HG03460 (cell line): ENCODE data around the gene ARHGAP26.

Experiments
- ATAC-seq: cut with Tn5 transposase; IDR thresholded peaks from one replicate; pipeline ENCODE4 v1.9.1; 2021; ENCODE audit not compliant: unreplicated experiment

The ARHGAP26 gene

DNA sequence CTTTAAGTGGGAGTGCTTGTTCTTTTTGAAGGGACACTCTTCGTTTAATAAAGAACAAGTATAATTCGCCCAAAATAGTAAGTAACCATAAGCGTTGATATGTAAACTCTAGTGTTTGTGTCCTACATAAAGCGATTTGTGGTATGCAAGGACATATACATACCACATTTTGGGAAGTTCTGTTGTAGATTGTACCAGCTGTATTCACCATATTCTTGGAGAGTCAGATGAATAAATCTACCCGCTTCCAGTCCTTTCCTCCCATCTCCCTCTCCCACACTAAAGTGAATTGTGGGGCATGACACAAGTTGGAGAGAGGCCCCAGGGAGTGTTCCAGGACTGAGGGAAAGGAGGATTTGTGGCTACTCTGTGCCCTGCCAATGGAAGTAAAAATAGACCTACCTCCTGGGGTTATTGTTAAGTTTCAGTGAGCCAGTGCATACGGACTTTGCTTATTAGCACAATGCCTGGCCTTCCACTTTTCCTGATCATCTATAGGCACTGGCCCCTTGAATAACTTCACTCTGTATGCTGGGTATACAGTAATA lies 40.6 kb downstream of the ARHGAP26 start:
- ATAC-seq: no peak

DNA sequence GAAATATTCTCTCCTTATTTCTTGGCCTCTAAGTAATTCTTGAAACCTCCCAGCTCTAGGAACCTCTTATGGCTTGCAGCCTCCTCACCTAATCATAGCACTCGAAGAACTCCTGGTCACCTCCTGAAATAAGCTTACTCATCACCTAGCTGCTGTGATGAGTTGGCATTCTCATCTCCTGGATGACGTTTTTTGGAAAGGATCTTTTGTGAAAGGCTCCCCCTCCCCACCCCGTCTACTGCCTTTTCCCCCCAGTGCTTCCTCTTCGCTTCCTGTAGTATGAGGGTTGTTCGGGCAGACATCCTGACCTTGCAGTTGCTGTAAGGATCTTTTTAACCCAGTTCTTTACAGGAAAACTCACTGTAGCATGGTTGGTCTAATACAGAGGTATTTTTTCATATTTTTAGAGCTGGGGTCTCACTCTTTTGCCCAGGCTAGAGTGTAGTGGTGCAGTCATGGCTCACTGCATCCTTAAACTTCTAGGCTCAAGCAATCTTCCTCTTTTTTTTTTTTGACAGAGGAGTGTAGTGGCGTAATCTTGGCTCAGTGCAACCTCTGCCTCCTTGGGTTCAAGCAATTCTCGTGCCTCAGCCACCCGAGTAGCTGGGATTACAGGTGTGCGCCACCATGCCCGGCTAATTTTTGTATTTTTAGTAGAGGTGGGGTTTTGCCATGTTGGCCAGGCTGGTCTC lies 41.8 kb downstream of the ARHGAP26 start:
- no peak for ATAC-seq

DNA sequence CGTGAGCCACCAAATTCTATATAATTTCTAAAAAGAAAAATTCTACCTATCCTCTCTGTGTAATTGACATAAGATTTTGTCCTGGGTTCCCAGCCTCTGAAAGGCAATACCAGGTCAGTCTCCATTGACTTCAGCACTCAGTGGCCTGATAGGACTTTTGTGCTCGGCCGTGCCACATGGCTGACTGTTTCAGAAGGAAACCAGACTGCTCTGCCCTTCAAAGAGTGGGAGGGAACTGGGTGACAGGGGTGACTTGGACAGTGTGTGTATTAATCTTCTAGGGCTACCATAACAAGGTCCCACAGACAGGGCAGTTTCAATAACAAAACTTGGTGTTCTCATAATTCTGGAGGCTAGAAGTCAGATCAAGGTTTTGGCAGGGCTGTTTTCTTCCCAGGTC lies 43.0 kb downstream of the ARHGAP26 start:
- no peak for ATAC-seq

- ATAC-seq: no peak
Observed at GRCh38 chr5:142814122-142814521, 43.9 kb downstream of the ARHGAP26 start.

DNA sequence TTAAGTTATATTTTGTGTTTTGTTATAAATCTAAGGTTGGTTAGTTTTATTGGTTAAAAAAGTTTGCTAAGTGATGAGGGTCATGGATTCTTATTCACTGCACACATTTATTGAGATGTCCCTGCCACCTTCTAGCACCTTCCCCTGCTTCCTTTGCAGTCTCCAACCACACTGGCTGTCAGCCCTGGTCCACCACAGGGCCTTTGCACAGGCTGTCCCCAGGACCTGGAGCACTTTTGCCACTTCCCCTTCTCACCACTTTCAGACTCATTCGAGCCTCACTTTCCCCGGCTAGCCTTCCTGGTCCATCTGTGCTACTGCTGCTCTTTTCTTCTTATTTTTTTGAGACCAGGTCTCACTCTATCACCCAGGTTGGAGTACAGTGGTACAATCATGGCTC lies 45.3 kb downstream of the ARHGAP26 start:
- ATAC-seq: no peak

GRCh38 chr5:142816531-142817430 lies 46.6 kb downstream of the ARHGAP26 start:
- no peak for ATAC-seq

DNA sequence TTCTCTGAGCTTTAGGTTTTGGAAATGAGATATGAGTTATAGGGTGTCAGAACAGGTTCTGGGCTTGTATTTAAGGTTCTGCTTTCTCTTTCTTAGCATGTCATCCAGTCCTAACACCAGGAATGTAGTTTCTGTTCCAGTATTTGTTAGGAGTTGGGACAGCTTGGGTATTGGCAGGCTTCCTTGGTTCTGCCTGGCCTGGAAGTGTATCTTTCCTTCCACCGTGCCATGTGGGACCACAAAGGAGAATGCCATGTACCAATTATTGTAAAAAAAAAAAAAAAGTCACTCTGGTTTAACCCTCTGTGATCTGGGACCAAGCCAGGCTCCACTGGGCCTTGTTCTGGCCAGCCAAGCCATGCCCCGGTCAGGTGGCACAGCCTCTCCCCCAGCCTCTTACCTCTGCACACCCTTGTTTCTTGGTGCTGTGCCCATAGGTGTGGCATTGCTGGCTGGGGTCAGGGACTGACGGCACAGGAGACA lies 47.8 kb downstream of the ARHGAP26 start:
- ATAC-seq: no peak

DNA sequence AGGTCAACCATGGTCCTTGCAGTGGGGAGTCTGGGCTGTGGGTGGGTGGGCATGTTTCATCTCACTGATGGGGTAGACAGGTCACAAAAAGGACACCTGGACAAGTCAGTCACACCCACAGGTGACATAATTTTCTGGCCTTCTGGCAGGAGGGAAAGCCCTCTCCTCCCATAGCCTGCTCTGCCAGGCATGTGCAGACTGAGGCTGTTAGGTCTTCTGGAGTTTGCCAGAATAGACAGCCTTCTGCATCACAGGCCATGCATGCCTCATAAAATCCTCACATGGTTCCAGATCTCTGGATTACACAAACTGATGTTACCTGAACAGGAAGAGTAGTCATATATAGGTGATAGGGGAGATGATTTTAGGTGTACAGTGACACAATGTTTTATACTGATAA lies 49.1 kb downstream of the ARHGAP26 start:
- no peak for ATAC-seq

DNA sequence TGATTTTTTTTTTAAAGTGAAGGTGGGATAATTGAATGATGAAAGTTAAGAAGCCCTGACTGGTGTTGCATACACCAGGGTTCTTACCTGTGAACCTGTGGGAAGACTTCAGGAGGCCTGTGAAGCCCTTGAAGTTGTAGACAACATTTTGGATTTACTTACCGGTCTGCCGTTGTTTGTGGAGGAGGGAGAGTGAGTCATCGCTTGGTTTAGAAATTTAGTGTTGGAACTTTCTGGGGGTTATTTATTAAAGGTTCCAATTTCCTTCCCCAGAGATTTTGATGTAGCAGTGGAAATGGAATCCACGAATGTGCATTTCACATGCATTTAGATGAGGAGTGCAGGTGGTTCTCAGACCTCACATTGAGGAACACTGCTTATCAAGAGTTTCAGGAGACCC lies 49.6 kb downstream of the ARHGAP26 start:
- ATAC-seq: no peak

DNA sequence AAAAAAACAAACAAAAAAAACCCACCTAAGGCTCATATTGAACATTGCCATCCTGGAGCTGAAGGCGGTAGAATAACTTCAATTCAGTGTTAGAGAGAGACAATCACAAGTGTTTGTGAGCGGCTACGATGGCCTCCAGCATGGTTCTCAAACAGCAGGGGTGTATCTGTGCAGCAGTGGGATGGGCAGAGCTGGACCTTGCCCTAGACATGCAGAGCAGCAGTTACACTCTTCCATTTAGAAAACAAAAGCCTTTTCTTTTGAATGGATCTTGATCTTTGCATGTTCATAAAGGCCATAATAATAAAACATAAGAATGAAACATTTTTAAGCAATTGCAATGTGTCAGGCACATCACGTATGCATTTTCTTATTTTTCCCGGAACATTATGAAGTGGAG lies 50.3 kb downstream of the ARHGAP26 start:
- no peak for ATAC-seq

DNA sequence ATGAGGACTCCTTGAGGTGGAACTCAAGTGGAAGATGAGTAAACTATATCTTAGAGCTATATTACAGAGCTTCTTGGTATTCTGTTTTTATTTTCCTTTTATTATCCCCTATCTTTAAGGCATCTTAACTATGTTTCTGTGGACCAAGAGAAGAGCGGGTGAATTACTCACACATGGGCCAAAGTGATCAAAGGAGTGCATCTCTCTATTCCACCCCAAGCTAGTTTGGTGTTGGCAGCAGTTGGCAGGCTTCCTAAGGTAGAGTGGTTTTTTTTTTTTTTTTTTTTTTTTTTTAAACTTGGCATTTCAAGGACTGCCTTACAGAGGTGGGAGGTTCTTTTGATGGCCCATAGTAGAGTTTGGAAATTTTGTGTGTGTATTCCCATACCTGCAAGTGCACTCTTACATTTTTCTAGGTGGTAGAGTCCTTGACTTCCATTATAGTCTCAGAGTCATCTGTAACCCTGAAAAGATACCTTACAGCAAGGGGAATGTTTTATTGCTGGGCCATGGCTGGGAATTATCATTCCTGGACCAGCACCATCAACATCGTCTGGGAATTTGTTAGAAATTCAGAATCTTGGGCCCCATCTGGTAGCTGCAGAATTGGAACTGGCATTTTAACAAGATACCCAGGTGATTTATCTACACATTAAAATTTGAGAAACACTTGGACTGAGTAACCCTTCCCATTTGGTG lies 51.0 kb downstream of the ARHGAP26 start:
- ATAC-seq: no peak

GRCh38 chr5:142821733-142822487 lies 51.7 kb downstream of the ARHGAP26 start:
- peak; percentile 68 for ATAC-seq

DNA sequence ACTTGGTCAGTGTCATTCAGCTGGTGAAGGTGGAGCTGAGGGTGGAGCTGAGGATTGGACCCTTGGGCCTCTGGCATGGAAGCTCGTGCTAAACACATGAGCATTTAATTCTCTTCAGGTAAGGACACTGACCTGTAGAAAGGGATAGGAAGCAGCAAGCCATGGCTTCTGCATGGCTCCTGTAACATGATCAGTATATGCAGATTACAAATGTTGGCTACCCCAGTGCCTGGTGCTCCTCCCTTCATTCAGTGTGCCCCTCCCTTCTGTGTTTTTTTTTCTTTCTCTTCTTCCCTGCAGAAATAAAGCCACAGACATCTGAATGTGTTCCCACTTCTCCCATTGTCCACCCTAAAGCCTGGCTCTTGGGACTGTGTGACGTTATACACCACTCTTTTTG lies 52.9 kb downstream of the ARHGAP26 start:
- no peak for ATAC-seq

- ATAC-seq: no peak
Observed at GRCh38 chr5:142823806-142824205, 53.6 kb downstream of the ARHGAP26 start.

- ATAC-seq: no peak
Observed at GRCh38 chr5:142824391-142824790, 54.2 kb downstream of the ARHGAP26 start.

GRCh38 chr5:142825378-142826089 lies 55.4 kb downstream of the ARHGAP26 start:
- ATAC-seq: no peak

DNA sequence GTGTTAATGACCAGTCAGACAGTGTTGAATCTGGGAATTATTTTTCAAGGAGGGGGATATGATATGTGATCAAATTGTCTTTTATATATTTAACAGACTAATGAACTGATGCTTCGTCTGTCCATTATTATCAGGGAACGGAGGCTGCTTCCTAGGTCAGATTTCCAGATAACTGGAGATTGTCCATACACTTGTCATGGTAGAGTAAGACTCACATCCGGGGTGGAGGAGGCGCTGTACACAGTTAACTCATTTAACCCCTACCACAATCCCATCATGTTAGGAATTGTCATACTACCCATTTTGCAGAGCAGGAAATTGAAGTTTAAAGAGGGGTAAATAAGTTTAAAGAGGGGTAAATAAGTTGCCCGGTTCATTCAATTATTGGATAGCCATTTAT lies 55.9 kb downstream of the ARHGAP26 start:
- ATAC-seq: no peak

GRCh38 chr5:142826741-142827492 lies 56.7 kb downstream of the ARHGAP26 start:
- ATAC-seq: peak; percentile 43

DNA sequence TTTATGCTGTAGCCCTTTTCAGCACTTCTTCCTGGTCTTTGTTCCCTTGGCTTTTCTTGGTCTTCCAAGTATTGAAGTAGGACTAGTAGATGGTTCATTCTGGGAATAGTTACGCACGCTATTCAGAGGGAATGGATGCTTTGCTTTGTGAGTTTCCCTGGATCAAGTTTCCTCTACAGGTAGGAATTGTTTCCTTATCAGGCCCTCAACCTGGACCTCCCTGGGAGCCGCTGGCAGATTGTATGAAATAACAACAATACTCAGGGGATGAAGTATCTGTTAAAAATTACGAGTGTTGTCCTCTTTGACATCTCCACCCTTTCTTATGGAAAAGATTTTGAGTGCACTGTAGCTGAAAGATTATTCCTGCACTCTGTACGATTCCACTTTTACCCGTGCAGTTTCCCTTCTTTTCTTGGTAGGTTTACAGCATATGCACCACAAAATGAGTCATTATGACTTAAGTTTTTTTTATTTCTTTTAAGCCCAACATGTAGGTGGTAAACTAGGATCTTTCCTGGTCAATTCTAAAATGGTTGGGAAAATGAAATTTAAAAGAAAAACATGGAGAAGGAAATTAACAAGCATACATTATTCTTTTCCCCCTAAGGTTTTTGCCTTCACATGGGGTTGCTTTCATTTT lies 57.9 kb downstream of the ARHGAP26 start:
- ATAC-seq: no peak
